ENCODE data around the gene MYCL. TPM values are rescaled to one million over a fixed set of nuclear protein-coding genes. Genes with fewer than 3 reads are reported as not detected.
A peak's percentile ranks its signal among the peaks of the same experiment; 100 is the strongest.

The MYCL gene
- total and polyA plus RNA-seq, 3 experiments from 2014 or later = 0.24 TPM; not detected in 2

GRCh38 chr1:39898648-39899603 lies 2.8 kb downstream of the MYCL start:
- peaks cover 29 to 53% of the 10 kb centered on the region in 2 donors for H3K27me3 Mint-ChIP-seq
- H3K4me3 Mint-ChIP-seq = peak overlapping the region in 1 of 7 donors; percentile 62
- no peaks in the 10 kb centered on the region for H3K9me3 Mint-ChIP-seq
- no peak for DNase-seq
- ChIA-PET POLR2A (no interaction called here), CTCF (interaction anchor here (1.4 to 9.8 kb wide), 2 partner anchors 75 to 80 kb away, joined by 6 to 110 read pairs; no protein-coding TSS in a partner anchor)
- H3K27ac Mint-ChIP-seq = no peak overlapping the region
- Histone ChIP-seq H3K27ac (ENCODE audit: low read depth, low read length) (peak overlapping the region; percentile 7), H3K9me3 (ENCODE audit: low read length) (no peaks in the 10 kb centered on the region), H3K36me3 (ENCODE audit: insufficient read depth, low read length) (no peaks in the 10 kb centered on the region), H3K27me3 (ENCODE audit: insufficient read depth, low read length, poor library complexity, severe bottlenecking) (peaks cover 19% of the 10 kb centered on the region), H3K4me3 (ENCODE audit: low read length) (no peak overlapping the region), H3K4me1 (ENCODE audit: insufficient read depth, low read length) (peaks cover 5% of the 10 kb centered on the region)
- no peaks in the 10 kb centered on the region for H3K36me3 Mint-ChIP-seq
- H3K4me1 Mint-ChIP-seq = peaks cover 8 to 9% (median 8%) of the 10 kb centered on the region in 3 donors

GRCh38 chr1:39898191-39898590 lies 3.5 kb downstream of the MYCL start:
- Histone ChIP-seq H3K4me3 (ENCODE audit: low read length) (no peak overlapping the region), H3K4me1 (ENCODE audit: insufficient read depth, low read length) (peaks cover 5% of the 10 kb centered on the region), H3K27me3 (ENCODE audit: insufficient read depth, low read length, poor library complexity, severe bottlenecking) (peaks cover 18% of the 10 kb centered on the region), H3K9me3 (ENCODE audit: low read length) (no peaks in the 10 kb centered on the region), H3K27ac (ENCODE audit: low read depth, low read length) (peak overlapping the region; percentile 7), H3K36me3 (ENCODE audit: insufficient read depth, low read length) (no peaks in the 10 kb centered on the region)
- Mint-ChIP-seq H3K36me3 (no peaks in the 10 kb centered on the region), H3K27me3 (peaks cover 29 to 55% of the 10 kb centered on the region in 2 donors), H3K4me3 (peak overlapping the region in 1 of 7 donors; percentile 79), H3K4me1 (peaks cover 8% of the 10 kb centered on the region in 3 donors), H3K27ac (peak overlapping the region in 1 of 8 donors; percentile 24), H3K9me3 (no peaks in the 10 kb centered on the region)
- ChIA-PET CTCF (interaction anchor here (1.4 to 9.8 kb wide), 2 partner anchors 75 to 79 kb away, joined by 6 to 110 read pairs; no protein-coding TSS in a partner anchor), POLR2A (no interaction called here)
- no peak for DNase-seq

- Mint-ChIP-seq H3K4me3 (peak overlapping the region in 1 of 7 donors; percentile 79), H3K27me3 (peaks cover 22 to 54% of the 10 kb centered on the region in 2 donors), H3K36me3 (no peaks in the 10 kb centered on the region), H3K9me3 (no peaks in the 10 kb centered on the region), H3K4me1 (peaks cover 2 to 4% (median 3%) of the 10 kb centered on the region in 3 donors), H3K27ac (no peak overlapping the region)
- DNase-seq = no peak
- ChIA-PET POLR2A (no interaction called here), CTCF (interaction anchor here (9.8 kb wide), 1 partner anchor 78 kb away, joined by 110 read pairs; no protein-coding TSS in a partner anchor)
- no peaks in the 10 kb centered on the region for H3K9me3 ChIP-seq (ENCODE audit: low read length)
- no peaks in the 10 kb centered on the region for H3K4me1 ChIP-seq (ENCODE audit: insufficient read depth, low read length)
- H3K27ac ChIP-seq (ENCODE audit: low read depth, low read length) = no peak overlapping the region
- no peak overlapping the region for H3K4me3 ChIP-seq (ENCODE audit: low read length)
- no peaks in the 10 kb centered on the region for H3K36me3 ChIP-seq (ENCODE audit: insufficient read depth, low read length)
- peaks cover 16% of the 10 kb centered on the region for H3K27me3 ChIP-seq (ENCODE audit: insufficient read depth, low read length, poor library complexity, severe bottlenecking)
Measured at GRCh38 chr1:39896909-39897685, 4.6 kb downstream of the MYCL start.

GRCh38 chr1:39895731-39896480 lies 5.8 kb downstream of the MYCL start:
- H3K36me3 Mint-ChIP-seq = no peaks in the 10 kb centered on the region
- Histone ChIP-seq H3K27me3 (ENCODE audit: insufficient read depth, low read length, poor library complexity, severe bottlenecking) (peaks cover 15% of the 10 kb centered on the region), H3K27ac (ENCODE audit: low read depth, low read length) (no peak overlapping the region), H3K4me1 (ENCODE audit: insufficient read depth, low read length) (no peaks in the 10 kb centered on the region), H3K4me3 (ENCODE audit: low read length) (no peak overlapping the region), H3K9me3 (ENCODE audit: low read length) (no peaks in the 10 kb centered on the region), H3K36me3 (ENCODE audit: insufficient read depth, low read length) (no peaks in the 10 kb centered on the region)
- H3K4me1 Mint-ChIP-seq = peaks cover 2 to 4% (median 3%) of the 10 kb centered on the region in 3 donors
- DNase-seq = no peak
- H3K9me3 Mint-ChIP-seq = no peaks in the 10 kb centered on the region
- H3K4me3 Mint-ChIP-seq = no peak overlapping the region
- ChIA-PET CTCF (interaction anchor here (9.8 kb wide), 1 partner anchor 77 kb away, joined by 110 read pairs; no protein-coding TSS in a partner anchor), POLR2A (interaction anchor here (0.6 kb wide), 1 partner anchor 13 kb away, joined by 3 read pairs; the partner anchor contains the start of gene TRIT1)
- H3K27me3 Mint-ChIP-seq = peaks cover 25 to 58% of the 10 kb centered on the region in 2 donors
- H3K27ac Mint-ChIP-seq = no peak overlapping the region

GRCh38 chr1:39894884-39895495 lies 6.7 kb downstream of the MYCL start:
- ChIA-PET CTCF (interaction anchor here (9.8 kb wide), 1 partner anchor 76 kb away, joined by 110 read pairs; no protein-coding TSS in a partner anchor), POLR2A (no interaction called here)
- Histone ChIP-seq H3K27me3 (ENCODE audit: insufficient read depth, low read length, poor library complexity, severe bottlenecking) (peaks cover 6% of the 10 kb centered on the region), H3K4me3 (ENCODE audit: low read length) (no peak overlapping the region), H3K27ac (ENCODE audit: low read depth, low read length) (no peak overlapping the region), H3K9me3 (ENCODE audit: low read length) (no peaks in the 10 kb centered on the region), H3K36me3 (ENCODE audit: insufficient read depth, low read length) (no peaks in the 10 kb centered on the region), H3K4me1 (ENCODE audit: insufficient read depth, low read length) (no peaks in the 10 kb centered on the region)
- Mint-ChIP-seq H3K27me3 (peaks cover 17 to 59% of the 10 kb centered on the region in 2 donors), H3K36me3 (no peaks in the 10 kb centered on the region), H3K27ac (no peak overlapping the region), H3K4me1 (no peaks in the 10 kb centered on the region), H3K4me3 (no peak overlapping the region), H3K9me3 (no peaks in the 10 kb centered on the region)
- no peak for DNase-seq

GRCh38 chr1:39892601-39893595 lies 8.8 kb downstream of the MYCL start:
- H3K9me3 Mint-ChIP-seq = no peaks in the 10 kb centered on the region
- Histone ChIP-seq H3K27me3 (ENCODE audit: insufficient read depth, low read length, poor library complexity, severe bottlenecking) (peaks cover 6% of the 10 kb centered on the region), H3K36me3 (ENCODE audit: insufficient read depth, low read length) (no peaks in the 10 kb centered on the region), H3K27ac (ENCODE audit: low read depth, low read length) (peak overlapping the region; percentile 20), H3K4me3 (ENCODE audit: low read length) (no peak overlapping the region), H3K9me3 (ENCODE audit: low read length) (no peaks in the 10 kb centered on the region), H3K4me1 (ENCODE audit: insufficient read depth, low read length) (no peaks in the 10 kb centered on the region)
- ChIA-PET POLR2A (no interaction called here), CTCF (interaction anchor here (0.6 to 1.5 kb wide), 3 partner anchors 9 to 80 kb away, joined by 3 to 9 read pairs (median 4); partner anchors contain the start of gene MYCL)
- H3K4me3 Mint-ChIP-seq = no peak overlapping the region
- DNase-seq = no peak
- H3K27ac Mint-ChIP-seq = no peak overlapping the region
- H3K27me3 Mint-ChIP-seq = peaks cover 5 to 55% of the 10 kb centered on the region in 2 donors
- H3K4me1 Mint-ChIP-seq = no peaks in the 10 kb centered on the region
- no peaks in the 10 kb centered on the region for H3K36me3 Mint-ChIP-seq
